Measurements from ENCODE around the gene PAK6.

The PAK6 gene

GRCh38 chr15:40278026-40278425 is 39.2 kb downstream of the PAK6 start:
- DNase-seq = no peak

DNA sequence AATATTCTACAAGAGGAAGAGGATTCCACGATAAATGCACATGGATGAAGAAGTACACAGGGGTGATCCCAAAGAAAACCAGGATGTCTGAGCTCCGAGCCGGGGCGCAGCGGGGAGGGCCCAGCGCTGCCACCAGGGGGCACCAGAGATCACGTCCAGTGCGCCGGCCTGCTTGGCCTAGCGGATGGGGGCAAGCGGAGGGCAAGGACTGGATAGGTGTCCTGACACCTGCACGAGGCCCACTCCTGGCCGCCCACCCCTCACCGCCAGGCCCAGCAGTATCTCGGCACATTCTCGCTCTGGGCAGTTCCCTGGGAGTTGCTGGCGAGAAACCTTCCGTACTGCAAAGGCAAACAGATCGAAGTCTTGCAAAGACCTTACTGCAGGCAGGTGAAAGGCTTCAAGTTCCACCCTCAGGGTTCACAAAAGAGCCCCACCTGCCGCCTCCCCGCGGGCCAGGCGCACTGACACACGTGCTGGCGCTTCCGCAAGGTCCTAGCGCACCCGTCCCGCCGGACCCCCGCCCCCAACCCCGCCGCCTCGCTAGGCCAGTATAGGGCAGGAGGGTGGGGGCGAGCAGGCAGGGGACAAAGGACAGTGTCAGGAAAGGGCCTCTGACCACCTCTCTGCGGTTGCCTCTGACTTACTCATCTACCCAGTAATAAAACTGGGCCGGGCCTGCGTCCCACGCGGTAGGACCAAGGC is 40.7 kb downstream of the PAK6 start:
- no peak for DNase-seq

DNA sequence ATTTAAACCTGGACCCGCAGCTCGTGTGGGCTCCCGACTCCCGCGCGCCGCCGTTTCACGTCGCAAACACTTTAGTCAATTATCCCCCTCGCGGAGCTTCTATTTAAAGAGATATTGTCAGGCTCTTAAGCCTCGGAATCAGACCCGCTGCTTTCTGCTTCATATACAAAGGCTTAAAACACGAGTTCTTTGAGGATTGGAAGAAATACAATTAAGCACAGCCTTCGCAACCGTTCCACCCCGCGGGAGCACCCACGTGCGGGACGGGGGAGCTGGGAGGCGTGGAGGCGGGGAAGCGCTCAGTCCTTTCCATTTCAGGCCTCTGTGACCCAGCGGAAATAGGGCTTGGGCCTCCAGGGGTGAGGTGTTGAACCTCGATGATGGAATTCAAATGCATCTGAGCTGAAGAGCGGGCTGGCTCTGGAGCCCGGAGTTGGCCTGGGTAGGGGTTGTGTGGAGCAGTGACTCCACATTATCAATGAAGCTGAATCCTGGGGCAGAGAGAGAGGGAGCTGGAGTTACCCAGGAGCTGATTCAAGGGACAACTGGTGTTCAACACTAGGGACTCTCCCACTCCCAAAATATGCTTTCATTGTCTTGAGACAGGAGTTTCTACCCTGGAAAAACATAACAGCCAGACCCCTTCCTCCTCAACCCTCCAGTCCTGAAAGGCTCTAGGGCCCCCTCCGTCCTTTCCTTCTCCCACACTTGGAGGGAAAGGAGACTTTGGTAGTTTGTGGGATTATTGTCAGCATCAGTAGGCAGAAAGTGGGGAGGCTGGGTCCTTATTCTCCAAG is 41.6 kb downstream of the PAK6 start:
- DNase-seq = no peak

DNA sequence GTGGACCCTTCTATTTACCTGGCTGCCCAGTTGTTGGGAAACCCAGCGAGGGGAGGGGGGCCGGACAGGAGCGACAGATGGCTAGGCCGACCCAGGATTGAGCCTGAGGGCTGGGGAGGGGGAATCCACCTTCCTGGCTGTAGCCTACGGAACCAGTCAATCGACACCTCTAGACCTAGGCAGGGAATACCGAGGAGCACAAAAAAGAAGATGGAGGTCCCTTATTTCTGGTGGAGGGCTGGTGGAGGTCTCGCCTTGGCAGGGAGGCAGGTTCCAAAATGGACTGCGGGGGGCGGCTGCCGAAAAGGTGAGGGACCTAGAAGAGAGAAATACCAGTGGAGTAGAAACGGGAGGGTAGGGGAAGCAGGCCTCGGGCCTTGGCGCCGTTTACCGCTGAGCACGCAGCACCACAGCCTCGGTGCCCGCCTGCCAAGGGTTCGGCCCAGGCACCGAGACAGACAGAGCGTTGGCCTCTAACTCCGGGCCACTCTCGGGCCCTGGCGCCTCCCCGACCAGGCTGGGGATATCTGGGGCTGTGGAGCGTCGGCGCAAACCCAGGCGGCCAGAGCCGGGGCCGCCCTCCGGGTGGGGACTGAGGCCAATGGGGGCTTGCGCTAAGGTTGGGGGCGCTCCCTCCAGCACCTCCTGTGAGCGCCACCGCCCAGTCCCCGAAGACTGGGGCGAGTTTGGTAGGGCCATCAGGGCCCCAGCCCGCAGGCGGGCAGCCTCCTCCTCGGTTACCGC is 42.4 kb downstream of the PAK6 start:
- DNase-seq = no peak

DNA sequence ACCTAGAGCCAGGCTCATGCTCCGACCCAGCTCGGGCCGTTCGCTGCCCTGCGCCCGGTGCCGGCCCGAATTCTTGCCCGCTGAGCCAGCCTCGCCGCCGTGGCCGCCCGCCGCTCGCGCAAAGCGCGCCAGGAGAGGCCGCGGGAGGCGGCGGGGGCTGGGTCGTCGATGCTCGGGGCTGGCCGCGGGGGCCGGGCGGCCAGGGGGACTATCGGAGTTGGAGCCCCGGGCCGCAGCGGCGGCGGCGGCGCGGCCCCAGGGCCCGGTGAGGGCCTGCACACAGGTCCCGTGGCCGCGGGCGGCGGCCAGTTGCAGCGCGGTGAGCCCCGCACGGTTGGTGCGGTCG is 42.9 kb downstream of the PAK6 start:
- no peak for DNase-seq

DNA sequence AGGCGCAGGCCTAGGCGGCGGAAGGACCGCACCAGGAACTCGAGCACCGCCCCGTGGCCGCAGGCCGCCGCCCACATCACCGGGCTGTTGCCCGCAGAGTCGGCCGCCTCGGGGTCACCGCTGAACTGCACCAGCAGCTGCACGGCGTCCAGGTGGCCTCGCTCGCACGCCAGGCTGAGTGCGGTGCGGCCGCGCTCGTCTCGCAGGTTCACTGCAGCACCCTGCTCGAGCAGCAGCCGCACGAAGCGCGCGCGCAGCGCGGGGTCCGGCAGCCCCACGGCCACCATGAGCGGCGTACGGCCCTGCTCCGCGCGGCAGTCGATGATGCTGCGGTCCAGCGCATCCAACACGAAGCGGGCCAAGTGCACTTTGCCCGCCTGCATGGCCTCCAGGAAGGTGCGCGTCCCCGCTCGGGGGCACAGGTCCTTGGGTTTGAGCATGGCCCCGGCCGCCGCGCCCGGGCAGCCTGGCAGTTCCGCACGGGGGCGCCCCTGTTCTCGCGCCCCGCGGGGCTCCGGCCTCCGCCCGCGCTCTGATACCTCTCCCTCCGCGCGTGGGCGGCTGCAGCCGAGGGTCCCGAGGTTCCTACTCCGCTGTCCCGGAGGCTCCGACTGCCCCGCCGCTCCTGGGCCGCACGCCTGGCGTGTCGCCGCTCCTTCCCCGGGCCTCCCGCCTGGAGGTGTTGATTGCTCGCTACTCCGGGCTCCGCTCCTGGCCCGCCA is 43.4 kb downstream of the PAK6 start:
- DNase-seq = no peak

GRCh38 chr15:40282869-40283614 is 44.2 kb downstream of the PAK6 start, which contains the start of gene ANKRD63:
ANKRD63 (minus strand) TSS chr15:40283064; CDS start chr15:40282586, 478 bp downstream.
- DNase-seq = peak in 1 of 2 experiments; percentile 4

GRCh38 chr15:40283615-40284300 is 44.9 kb downstream of the PAK6 start:
- no peak for DNase-seq

DNA sequence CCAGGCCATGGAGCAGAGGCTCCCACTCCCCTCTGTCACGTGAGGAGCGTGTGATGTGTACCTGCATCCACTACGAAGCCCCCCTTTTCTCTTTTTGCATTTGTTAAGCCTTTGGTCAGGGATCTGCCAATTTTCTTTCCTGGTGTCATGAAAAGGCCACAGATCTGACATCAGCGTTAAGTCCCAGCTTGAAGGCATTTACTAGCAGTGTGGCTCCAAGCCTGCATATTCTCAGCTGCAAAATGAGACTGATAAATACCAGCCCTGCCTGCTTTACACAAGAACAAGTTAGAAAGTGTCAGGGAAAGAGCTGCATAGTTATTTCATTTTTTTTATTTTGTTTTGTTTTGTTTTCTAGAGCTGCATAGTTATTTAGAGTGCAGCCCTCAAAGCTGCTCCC is 46.3 kb downstream of the PAK6 start:
- DNase-seq = no peak

- DNase-seq = no peak
Measured at GRCh38 chr15:40285554-40286011, 46.7 kb downstream of the PAK6 start.

- no peak for DNase-seq
Measured at GRCh38 chr15:40286061-40286532, 47.2 kb downstream of the PAK6 start.

GRCh38 chr15:40286794-40287193 is 47.9 kb downstream of the PAK6 start:
- no peak for DNase-seq

GRCh38 chr15:40287505-40287904 is 48.6 kb downstream of the PAK6 start:
- no peak for DNase-seq

DNA sequence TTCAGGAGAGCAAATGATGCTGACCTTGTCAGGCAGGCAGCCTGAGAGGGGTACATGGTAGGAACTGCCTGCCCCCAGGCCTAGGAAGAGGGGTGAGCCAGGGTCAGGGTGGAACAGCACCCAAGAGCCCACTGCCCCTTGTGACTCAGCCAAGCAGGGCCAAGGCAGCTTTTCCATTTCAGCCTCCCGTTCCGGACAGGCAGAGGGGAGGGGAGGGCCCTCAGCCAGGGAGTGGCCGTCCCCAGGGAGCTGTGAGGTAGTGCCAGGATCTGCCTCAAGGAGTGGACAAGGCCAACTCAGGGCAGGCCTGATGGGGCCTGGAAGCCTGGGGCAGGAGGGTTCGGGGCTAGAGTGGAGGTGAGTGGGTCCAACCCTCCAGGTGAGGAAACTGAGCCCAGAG is 49.1 kb downstream of the PAK6 start:
- DNase-seq = no peak

DNA sequence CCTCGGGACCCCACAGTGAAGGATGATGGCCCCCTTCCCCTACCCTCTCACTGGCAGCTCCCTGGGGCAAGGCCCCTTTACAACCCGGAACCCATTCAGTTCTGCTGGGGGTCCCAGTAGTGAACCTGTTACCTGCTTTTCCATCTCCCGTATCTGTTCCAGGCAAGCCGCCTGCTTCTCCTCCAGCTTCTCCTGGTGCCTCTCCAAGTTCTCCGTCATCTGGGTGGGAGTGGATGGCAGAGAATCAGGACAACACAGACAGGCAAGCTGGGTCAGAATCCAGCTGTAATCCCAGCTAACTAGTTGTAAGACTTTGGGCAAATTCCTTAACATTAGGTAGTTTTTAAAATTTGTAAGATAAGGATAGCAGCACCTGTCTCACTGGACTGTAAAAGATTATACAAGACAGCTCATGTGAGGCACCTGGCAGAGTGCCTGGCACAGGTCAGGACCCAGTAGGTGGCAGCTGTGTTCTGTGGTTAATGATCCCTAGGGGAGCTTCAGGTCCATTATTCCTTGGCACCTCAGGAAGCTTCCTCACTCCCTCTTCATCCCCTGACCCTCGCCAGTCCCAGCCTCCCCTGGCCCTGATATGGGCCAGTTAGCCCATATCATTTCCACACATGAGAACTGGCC is 50.4 kb downstream of the PAK6 start:
- no peak for DNase-seq

DNA sequence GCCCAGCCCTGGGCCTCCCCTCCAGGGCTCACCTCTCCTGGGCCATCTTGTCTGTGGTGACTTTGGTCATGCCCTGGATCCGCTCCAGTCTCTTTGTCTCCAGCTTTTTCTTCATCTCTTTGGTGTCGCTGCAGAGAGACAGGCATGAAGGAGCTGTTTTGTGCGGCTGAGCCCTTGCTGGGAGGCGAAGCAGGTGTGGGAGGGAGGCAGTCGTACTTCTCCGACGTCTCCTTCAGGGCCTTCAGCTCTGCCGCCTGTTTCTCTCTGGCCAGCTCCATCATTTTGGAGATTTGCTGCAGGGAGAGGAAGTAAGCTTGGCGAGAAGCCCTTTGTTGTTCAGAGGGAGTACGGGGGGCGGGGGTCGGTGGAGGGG is 51.7 kb downstream of the PAK6 start:
- no peak for DNase-seq

GRCh38 chr15:40290918-40291574 is 52.2 kb downstream of the PAK6 start:
- DNase-seq = no peak

- no peak for DNase-seq
Measured at GRCh38 chr15:40292246-40292645, 53.4 kb downstream of the PAK6 start.

DNA sequence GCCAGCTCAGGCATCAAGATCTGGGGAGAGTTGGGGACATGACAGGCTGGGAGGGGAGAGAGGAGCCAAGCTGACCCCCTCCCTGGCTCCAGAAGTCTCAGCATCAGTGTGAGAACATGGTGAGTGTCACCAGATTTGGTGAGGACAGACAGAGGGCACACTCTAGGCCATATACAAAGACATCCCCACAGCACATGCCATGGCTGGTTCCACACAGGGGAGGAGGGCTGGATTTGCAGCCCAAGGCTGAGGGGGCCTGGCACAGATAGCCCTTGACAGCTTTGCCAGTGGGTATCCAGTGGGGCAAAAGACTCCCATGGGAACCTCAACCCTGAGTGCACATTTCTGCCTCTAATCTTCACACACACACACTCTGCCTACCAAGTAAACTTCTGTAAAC is 54.1 kb downstream of the PAK6 start:
- DNase-seq = no peak

All from SW 1271 (cell line).